Gastrocnemius medialis (tissue), 4 donors: ENCODE data around the gene MPP2.

Experiments
- CTCF ChIP-seq, 5 experiments: fragments of 450-650 bp in 3 of 5; fragments of 200-600 bp in 2 of 5; sonication (generic) in 2 of 5; IDR thresholded peaks in 4 of 5; conservative IDR thresholded peaks in 1 of 5; 1 replicate in 4 of 5; 2 replicates in 1 of 5; pipeline ENCODE4 v1.5.1; 2016 to 2019; ENCODE audit warnings: antibody characterized with exemption in 5 of 5, mild to moderate bottlenecking in 3 of 5, moderate library complexity in 3 of 5
- POLR2A ChIP-seq, 2 donors: fragments of 450-650 bp; IDR thresholded peaks; one replicate each; pipeline ENCODE4 v1.6.1; 2017; ENCODE audit warnings: antibody characterized with exemption in 2 of 2, mild to moderate bottlenecking in 2 of 2, moderate library complexity in 2 of 2

GRCh38 chr17:43909537-43910231, 2.3 kb upstream of the MPP2 start:
- TF ChIP-seq CTCF (IDR thresholded peaks at IDR 0.05 in 4 of 5, conservative IDR thresholded peaks at IDR 0.05 in 1 of 5) (no peak), POLR2A (IDR thresholded peaks at IDR 0.05) (no peak)
